ENCODE results near the gene NPC2. TPM values are rescaled to one million over a fixed set of nuclear protein-coding genes. Genes with fewer than 3 reads are reported as not detected.

The NPC2 gene
- 100 to 1,000 TPM; 191 to 956 (median 322) TPM for total RNA-seq
- polyA plus RNA-seq = 100 to 1,000 TPM; 202 to 299 (median 221) TPM
- long read RNA-seq, donor 1, transcript NPC2-207 (5 exons, 1,035 nt) = major isoform, 208 of 235 reads
- long read RNA-seq, donor 1, partial matches to known transcripts = 24 of 235 reads
- long read RNA-seq, donor 1, other reads (novel, unspliced or antisense) = 0 of 235 reads
- long read RNA-seq, donor 2, transcript NPC2-207 (5 exons, 1,035 nt) = major isoform, 185 of 236 reads
- long read RNA-seq, donor 2, partial matches to known transcripts = 12 of 236 reads
- long read RNA-seq, donor 2, other reads (novel, unspliced or antisense) = 37 of 236 reads

GRCh38 chr14:74492776-74493342, at the start of gene NPC2:
NPC2 (minus strand) TSS chr14:74493305; CDS start chr14:74493274, 31 bp downstream.
- Histone ChIP-seq H3K27ac (peak within 1 kb of the TSS; percentile 85 to 96 (median 96)), H3K4me1 (peaks cover 40 to 71% (median 55%) of the 10 kb centered on the region in 6 donors), H3K9me3 (no peaks in the 10 kb centered on the region), H3K27me3 (replicated peaks in 1 of 7) (no peaks in the 10 kb centered on the region), H3K4me3 (peak within 1 kb of the TSS; percentile 74 to 94 (median 90)), H3K36me3 (peaks cover 0 to 24% (median 2%) of the 10 kb centered on the region in 6 donors)
- peak; percentile 77 to 89 (median 87) for TF ChIP-seq POLR2AphosphoS5 (IDR thresholded peaks at IDR 0.05)
- TF ChIP-seq, protein P1, sequence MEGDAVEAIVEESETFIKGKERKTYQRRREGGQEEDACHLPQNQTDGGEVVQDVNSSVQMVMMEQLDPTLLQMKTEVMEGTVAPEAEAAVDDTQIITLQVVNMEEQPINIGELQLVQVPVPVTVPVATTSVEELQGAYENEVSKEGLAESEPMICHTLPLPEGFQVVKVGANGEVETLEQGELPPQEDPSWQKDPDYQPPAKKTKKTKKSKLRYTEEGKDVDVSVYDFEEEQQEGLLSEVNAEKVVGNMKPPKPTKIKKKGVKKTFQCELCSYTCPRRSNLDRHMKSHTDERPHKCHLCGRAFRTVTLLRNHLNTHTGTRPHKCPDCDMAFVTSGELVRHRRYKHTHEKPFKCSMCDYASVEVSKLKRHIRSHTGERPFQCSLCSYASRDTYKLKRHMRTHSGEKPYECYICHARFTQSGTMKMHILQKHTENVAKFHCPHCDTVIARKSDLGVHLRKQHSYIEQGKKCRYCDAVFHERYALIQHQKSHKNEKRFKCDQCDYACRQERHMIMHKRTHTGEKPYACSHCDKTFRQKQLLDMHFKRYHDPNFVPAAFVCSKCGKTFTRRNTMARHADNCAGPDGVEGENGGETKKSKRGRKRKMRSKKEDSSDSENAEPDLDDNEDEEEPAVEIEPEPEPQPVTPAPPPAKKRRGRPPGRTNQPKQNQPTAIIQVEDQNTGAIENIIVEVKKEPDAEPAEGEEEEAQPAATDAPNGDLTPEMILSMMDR (IDR thresholded peaks at IDR 0.05 in 8 of 11, conservative IDR thresholded peaks at IDR 0.05 in 3 of 11) = no peak
- no peak for TF ChIP-seq POLR2A (IDR thresholded peaks at IDR 0.05)
- DNase-seq = no peak
- intact Hi-C loops (cut with DNase I; ENCODE audit: low total_unique reads) = loop anchor here (5.0 kb wide), 1 partner anchor 131 kb away; no protein-coding TSS in a partner anchor
- WGBS, 5 donors = 0 to 1% (median 1%) methylated on average over 16 to 35 of the region's 35 CpGs

GRCh38 chr14:74542056-74542685, 49.1 kb upstream of the NPC2 start:
- peak; percentile 46 for DNase-seq
- H3K4me1 ChIP-seq = no peaks in the 10 kb centered on the region
- no peaks in the 10 kb centered on the region for H3K27me3 ChIP-seq (replicated peaks in 1 of 7)
- intact Hi-C loops (cut with DNase I; ENCODE audit: low total_unique reads) = no loop called here
- no peak overlapping the region for H3K27ac ChIP-seq
- 84 to 95% (median 91%) methylated on average over 10 of the region's 10 CpGs for WGBS, 5 donors
- no peaks in the 10 kb centered on the region for H3K9me3 ChIP-seq
- no peak overlapping the region for H3K4me3 ChIP-seq
- no peaks in the 10 kb centered on the region for H3K36me3 ChIP-seq
- TF ChIP-seq, protein P1 (IDR thresholded peaks at IDR 0.05 in 8 of 11, conservative IDR thresholded peaks at IDR 0.05 in 3 of 11) = no peak
- TF ChIP-seq POLR2AphosphoS5 (IDR thresholded peaks at IDR 0.05) (no peak), POLR2A (IDR thresholded peaks at IDR 0.05) (no peak)

DNA sequence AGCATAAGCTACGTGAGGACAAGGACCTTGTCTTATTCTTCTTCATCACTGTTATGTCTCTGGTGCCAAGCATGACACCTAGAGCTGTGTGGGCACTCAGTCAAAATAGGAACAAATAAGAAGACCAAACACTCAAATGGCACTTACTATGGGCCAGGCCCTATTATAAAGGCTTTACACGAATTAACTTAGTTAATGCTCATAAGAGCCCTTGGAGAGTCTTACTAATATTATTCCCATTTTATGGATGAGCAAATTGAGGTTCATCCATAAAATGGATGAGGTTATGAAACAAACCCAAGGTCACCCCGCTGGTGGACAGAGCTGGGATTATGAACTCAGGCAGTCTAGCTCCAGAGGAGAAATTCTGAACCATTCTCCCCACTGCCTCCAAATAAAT, 48.1 kb upstream of the NPC2 start:
- TF ChIP-seq POLR2AphosphoS5 (IDR thresholded peaks at IDR 0.05) (no peak), POLR2A (IDR thresholded peaks at IDR 0.05) (no peak)
- TF ChIP-seq, protein P1 (IDR thresholded peaks at IDR 0.05 in 8 of 11, conservative IDR thresholded peaks at IDR 0.05 in 3 of 11) = no peak
- intact Hi-C loops (cut with DNase I; ENCODE audit: low total_unique reads) = no loop called here
- WGBS, 5 donors = 79 to 90% (median 85%) methylated on average over 3 of the region's 3 CpGs
- no peaks in the 10 kb centered on the region for H3K9me3 ChIP-seq
- peak; percentile 9 for DNase-seq
- no peaks in the 10 kb centered on the region for H3K36me3 ChIP-seq
- no peaks in the 10 kb centered on the region for H3K4me1 ChIP-seq
- no peak overlapping the region for H3K4me3 ChIP-seq
- no peak overlapping the region for H3K27ac ChIP-seq
- H3K27me3 ChIP-seq (replicated peaks in 1 of 7) = no peaks in the 10 kb centered on the region

DNA sequence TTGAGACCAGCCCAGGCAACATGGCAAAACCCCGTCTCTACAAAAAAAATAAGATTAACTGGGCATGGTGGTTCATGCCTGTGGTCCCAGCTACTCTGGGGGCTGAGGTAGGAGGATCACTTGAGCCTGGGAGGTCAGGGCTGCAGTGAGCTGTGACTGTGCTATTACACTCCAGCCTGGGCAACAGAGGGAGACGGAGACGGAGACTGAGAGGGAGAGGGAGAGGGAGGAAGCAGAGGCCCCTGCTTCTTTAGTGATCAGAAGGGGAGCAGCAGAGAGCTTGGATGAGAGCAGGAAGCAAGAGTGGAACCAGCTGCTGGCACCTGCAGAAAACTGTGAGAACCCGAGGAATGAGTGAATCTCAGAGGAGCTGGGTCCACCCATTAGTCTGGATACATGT, 46.4 kb upstream of the NPC2 start:
- Histone ChIP-seq H3K9me3 (no peaks in the 10 kb centered on the region), H3K27me3 (replicated peaks in 1 of 7) (no peaks in the 10 kb centered on the region), H3K4me1 (no peaks in the 10 kb centered on the region), H3K36me3 (no peaks in the 10 kb centered on the region), H3K27ac (no peak overlapping the region), H3K4me3 (no peak overlapping the region)
- DNase-seq = peak; percentile 8
- TF ChIP-seq POLR2AphosphoS5 (IDR thresholded peaks at IDR 0.05) = no peak
- TF ChIP-seq, protein P1 (IDR thresholded peaks at IDR 0.05 in 8 of 11, conservative IDR thresholded peaks at IDR 0.05 in 3 of 11) = no peak
- TF ChIP-seq POLR2A (IDR thresholded peaks at IDR 0.05) = no peak
- intact Hi-C loops (cut with DNase I; ENCODE audit: low total_unique reads) = no loop called here
- 61 to 87% (median 71%) methylated on average over 4 of the region's 4 CpGs for WGBS, 5 donors
